Measurements from ENCODE around the gene CELSR2.

- TF ChIP-seq CTCF (IDR thresholded peaks at IDR 0.05 in 2 of 3, conservative IDR thresholded peaks at IDR 0.05 in 1 of 3; ENCODE audit: borderline replicate concordance in 1 of 3, insufficient read depth in 1 of 3, low read depth in 2 of 3, low read length in 2 of 3) (no peak), ZNF274 (IDR thresholded peaks at IDR 0.05; ENCODE audit: low read depth, low read length) (no peak), SRF (IDR thresholded peaks at IDR 0.05; ENCODE audit: low read depth) (no peak)
These were observed 21.2 kb upstream of the CELSR2 start for GRCh38 chr1:109228167-109228566.
